Measurements from ENCODE around the gene PPP1R18.
"Not testable (repeated sequence)": the region's sequence is repeated elsewhere in the genome, so short reads cannot be mapped to it uniquely, and the experiment has no call there.

Gene PPP1R18

GRCh38 chr6:30688569-30688968 is 2.1 kb upstream of the PPP1R18 start:
- no peak for DNase-seq

GRCh38 chr6:30687659-30688431 is 1.4 kb upstream of the PPP1R18 start:
- DNase-seq, result no peak

GRCh38 chr6:30686908-30687658 is 638 bp upstream of the PPP1R18 start:
- peak; percentile 60 for DNase-seq

GRCh38 chr6:30685157-30686008 is 1.1 kb downstream of the PPP1R18 start:
- no peak for DNase-seq

- DNase-seq, result peak; percentile 45
Measured at GRCh38 chr6:30684386-30685156, 1.9 kb downstream of the PPP1R18 start.

GRCh38 chr6:30683980-30684338 is 2.5 kb downstream of the PPP1R18 start:
- DNase-seq, result no peak

- DNase-seq, result no peak
Measured at GRCh38 chr6:30683183-30683979, 3.1 kb downstream of the PPP1R18 start.

GRCh38 chr6:30682143-30683117 is 4.0 kb downstream of the PPP1R18 start:
- DNase-seq, result peak; percentile 79

- no peak for DNase-seq
Measured at GRCh38 chr6:30681766-30682142, 4.7 kb downstream of the PPP1R18 start.

- no peak for DNase-seq
Measured at GRCh38 chr6:30679765-30680535, 6.5 kb downstream of the PPP1R18 start.

GRCh38 chr6:30678964-30679726 is 7.3 kb downstream of the PPP1R18 start:
- peak; percentile 95 for DNase-seq

- DNase-seq, result no peak
Measured at GRCh38 chr6:30676660-30677285, 9.7 kb downstream of the PPP1R18 start.

GRCh38 chr6:30672445-30673253 is 13.8 kb downstream of the PPP1R18 start, which contains the start of gene DHX16:
TSS of gene DHX16 (minus strand) at chr6:30673006. CDS start at chr6:30672841, 165 bp downstream.
- peak; percentile 88 for DNase-seq

GRCh38 chr6:30670760-30671527 is 15.5 kb downstream of the PPP1R18 start:
- no peak for DNase-seq

- not testable (repeated sequence) for DNase-seq
Measured at GRCh38 chr6:30666300-30666699, 20.1 kb downstream of the PPP1R18 start.

- DNase-seq, result no peak
Measured at GRCh38 chr6:30664994-30665767, 21.3 kb downstream of the PPP1R18 start.

Measured in activated CD4-positive, alpha-beta T cell treated with anti-CD3 and anti-CD28 coated beads, Interleukin-2, amount 50 U/mL, for 1 hour (primary cell).